ENCODE measurements around the gene TXK.

TXK gene

DNA sequence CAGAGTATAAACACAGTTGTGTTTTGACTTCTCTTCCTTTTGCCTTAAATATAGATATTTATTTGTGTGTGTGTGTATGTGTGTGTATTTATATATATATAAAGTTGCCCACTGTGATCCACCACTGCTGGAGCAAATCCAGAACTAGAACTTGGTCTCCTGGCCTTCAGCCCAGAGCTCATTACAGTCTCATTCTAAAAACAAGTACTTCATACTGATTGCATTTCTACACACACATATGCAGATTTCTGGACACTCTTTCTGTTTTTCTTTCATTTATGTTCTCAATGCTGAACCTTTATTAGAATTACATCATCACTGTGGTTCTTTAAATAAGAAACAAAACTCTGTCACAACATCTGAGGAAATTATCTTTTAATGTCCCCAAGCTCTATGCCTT lies 381 bp downstream of the TXK start:
- no peak for DNase-seq

DNA sequence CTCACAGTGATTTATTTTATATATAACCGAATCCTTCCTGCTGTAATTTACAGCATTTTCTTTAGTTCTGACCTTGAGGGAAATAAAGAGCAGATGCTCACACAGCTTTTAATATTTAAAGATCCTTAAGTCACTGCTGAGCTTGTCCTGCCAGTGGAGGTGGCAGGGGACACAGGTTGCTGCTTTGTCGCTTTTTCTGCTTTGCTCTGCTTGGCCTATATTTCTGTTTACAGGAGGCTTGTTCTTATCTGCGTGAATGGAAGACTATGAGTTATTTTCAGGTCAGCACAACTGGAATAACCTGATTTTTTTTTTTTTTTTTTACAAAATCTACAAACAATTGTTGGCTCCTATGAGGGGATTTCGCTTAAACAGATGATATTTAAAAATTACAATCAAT lies 2.3 kb downstream of the TXK start:
- DNase-seq, result no peak

DNA sequence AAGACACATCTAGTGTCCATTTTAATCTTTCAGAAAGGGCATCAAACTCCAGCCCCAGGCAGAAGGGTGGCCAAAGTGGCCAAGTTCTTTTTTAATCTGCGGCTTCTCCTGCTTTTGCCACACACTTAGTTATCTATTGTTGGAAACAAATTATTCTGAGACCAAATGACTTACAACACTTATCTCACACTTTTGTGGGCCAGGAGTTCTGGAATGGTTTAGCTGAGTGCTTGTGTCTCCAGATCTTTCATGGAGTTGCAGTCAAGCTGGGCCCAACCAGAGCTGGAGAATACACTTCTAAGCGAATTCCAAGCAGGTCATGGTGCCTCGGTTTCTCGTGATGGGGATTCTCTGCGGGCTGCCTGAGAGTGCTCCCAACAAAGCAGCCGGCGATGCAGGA lies 4.0 kb downstream of the TXK start:
- no peak for DNase-seq

DNA sequence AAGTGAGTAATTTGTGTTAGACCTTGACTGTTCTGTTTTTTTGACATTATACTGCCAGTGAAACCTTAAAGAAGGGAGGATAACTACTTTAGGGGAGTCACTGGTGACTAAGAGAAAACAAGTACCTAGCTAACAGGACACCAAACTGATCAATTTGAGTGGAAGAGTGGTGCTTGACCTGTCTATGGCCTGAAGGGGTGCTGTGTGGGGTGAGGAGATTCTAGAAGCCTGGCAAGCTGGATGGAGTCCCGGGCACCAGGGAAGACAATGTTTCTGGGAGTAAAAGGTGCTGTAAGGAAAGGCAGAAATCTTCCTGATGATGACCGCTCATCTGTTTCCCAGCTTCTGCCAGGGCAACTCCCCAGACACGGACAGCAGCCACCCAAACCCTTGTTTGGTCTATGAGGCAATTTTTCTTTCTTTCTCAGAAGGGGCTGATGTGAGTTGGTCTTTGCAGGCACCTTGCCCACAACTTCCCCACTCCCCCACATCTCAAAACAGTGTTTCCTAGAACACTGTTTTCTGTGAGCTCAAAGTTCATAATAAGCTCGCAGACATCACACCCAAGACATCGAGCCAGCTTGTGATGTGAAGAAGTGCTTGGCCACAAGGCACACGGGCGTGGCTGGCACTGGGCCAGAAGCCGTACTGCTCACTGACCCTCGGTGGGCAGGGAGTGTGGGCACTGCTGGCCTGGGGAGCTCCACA lies 4.6 kb downstream of the TXK start:
- DNase-seq, result peak; percentile 39 to 51

DNA sequence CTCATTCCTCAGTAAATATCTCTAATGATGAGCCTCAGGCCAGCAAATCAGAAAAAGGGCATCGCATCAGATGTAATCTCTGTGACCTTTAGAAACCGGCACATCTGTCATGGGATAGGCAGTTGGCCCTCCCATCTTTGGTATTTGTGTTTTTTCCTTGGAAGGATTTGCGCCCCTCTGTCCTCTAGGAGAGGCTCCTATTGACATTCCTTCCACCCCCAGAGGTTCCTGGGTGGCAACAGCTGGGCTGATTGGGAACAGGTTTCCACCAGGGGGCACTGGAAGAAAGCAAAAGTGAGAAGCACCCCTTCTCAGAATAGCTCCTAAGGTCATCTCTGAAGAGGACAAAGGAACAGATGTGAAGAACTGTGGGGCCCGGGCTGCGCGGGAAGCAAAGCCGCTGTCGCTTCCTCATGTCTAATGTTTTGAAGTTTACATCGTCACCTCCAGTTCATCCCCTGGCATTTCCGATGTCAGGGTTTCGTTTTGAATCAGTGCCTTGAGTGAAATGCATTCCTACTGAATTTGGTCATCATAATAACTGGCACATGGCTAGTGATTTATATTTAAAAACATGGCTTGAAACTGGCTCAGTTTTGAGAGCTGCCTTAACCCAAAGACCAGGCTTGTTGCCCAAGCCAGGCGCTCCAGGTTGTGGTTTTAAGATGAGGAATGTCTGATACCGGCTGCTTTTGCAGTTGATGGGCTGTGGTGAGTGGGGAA lies 6.2 kb downstream of the TXK start:
- peak; percentile 78 to 83 for DNase-seq

DNA sequence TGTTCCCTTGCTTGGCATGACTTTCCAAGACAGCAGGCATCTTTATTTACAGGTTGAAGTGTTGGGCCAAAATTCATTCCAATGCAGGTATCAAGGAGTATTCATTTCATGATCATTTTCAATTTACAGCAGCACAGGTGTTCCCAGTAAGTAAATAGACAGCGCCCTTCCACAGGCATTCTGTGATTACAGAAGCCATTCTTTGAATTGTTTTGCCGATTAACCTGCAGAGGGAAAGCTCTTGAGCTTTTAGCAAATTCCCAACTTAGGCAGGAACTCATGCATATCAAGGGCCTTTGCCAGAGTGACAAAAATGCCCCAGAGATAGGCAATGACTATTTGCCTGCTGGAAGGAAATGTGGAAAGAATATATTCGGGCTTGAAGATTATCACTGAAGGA lies 6.8 kb downstream of the TXK start:
- no peak for DNase-seq

DNA sequence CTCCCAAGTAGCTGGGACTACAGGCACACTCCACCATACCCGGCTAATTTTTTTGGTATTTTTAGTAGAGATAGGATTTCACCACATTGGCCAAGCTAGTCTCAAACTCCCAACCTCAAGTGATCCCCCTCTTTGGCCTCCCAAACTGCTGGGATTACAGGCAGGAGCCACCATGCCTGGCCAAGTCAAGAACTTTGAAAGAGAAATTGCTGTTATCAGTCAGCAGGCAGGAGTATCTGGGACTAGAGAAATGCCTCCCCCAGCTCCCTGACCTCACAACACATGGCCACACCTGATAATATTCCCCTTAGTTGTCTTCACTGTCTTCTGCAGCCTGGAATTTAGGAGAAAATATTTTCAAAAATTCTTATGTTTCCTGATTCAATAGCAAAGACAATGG lies 7.4 kb downstream of the TXK start:
- DNase-seq, result no peak

DNA sequence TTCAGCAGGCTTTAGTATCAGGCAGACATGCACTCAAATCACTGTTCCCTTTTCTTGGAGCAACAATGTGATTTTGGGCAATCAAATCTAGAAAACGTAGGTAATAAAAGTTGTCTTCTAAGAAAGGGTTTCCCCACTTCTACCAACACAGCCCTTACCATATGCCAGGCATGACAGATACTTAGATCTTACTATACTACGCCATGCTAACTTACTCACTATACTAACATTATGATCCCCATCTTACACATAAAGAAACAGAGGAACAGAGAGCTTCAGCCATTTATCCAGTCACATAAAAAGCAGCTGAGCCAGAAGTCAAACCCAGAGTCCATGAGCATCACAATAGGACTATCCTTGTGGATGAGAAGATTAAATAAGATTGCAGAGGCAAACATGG lies 9.2 kb downstream of the TXK start:
- DNase-seq, result no peak

DNA sequence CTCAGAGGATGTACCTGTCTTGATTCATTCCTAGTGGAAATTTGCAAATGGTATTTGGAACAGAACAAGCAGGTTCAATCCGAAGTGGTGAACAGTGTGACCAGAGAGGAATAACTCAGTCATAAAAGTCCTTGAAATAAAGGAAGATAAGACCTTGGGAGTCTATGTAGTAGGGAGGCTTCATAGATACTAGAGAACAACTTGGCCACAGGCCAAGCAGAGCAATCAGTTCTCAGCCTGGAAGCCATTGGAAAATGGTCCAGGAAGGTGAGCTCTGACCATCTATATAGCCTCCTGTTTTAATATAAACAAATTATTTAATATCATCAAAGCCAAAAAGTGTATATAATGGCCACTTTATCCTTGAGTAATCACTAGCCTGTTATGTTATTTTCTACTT lies 11.3 kb downstream of the TXK start:
- no peak for DNase-seq

DNA sequence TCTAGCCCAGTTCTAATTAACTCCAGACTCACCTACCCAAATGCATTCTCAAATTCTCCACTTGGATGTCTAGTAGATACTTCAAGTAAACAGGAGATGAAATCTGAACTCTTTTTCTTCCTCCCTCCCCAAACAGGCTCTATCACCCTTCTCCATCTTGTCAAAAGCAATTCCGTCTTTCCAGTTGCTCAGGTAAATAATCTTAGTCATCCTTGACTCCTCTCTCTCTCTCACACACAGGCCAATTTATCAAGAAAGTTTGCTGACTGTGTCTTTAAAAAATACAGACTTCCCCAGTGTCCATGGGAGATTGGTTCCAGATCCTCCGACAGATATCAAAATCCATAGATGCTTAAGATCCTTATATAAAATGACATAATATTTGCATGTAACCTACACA lies 12.9 kb downstream of the TXK start:
- DNase-seq, result no peak

DNA sequence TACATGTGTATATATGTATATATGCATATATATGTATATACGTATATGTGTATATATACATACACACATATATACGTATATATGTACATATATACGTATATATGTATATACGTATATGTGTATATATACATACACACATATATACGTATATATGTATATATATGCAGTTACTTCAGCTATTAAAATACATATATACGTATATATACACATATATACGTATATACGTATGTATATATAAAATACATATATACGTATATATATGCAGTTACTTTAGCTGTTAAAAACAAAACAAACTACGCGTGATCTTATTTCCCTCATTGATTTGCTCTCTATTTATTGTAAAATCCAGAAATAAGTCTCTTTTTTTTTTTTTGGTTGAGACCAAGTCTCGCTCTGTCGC lies 13.9 kb downstream of the TXK start:
- DNase-seq, result no peak

DNA sequence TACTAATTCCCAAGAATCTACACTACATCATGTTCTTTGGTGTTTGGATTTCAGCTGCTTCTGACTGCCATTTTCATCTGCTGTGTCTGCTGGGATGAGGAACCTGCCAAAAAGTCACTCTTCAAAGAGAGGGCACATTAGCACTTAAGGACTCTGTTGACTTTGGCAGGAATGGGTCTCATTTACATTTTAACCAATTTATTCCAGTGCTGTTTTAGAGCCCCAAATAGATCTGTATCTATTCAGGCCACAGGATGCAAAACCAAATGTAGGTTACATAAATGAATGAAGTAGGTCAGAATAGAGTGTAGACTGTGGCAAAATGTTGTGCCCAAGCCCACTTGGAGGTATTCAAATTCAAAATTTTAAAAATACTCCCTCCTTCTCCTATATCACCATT lies 14.4 kb downstream of the TXK start:
- no peak for DNase-seq

DNA sequence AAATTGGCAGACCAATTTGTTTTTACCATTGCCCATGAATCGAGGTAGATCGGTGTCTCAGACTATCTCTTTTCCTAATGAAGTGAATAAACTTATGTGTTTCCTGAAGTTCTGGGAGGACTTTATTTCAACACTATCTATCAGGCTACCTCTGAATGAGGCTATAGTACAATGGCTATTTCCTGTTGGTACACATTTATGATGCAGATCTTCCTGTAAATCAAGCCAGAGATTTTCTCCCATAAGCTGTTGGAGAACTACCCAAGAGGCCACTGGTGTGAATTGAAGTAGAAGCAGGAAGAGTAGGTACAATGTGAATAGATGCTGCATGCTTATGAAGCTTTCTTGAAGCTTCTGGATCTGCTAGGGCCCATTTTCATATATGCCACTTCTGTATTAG lies 16.0 kb downstream of the TXK start:
- no peak for DNase-seq

DNA sequence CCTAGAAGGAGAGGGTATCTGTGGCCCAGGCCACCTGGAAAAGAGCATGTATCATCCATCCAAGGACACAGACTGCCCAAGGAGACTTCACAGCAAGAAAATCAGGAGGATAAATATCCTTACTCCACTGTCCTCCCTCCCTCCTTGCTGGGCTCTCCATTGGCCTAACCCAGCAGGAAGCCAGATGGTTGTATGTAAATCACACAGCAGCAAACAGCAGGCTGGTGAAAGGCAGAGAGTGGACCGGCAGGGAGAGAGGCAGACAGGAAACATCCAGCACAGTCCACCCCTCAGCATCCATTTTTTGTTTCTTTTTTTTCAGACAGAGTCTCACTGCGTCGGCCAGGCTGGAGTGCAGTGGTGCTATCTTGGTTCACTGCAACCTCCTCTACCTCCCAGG lies 17.5 kb downstream of the TXK start:
- DNase-seq, result no peak

DNA sequence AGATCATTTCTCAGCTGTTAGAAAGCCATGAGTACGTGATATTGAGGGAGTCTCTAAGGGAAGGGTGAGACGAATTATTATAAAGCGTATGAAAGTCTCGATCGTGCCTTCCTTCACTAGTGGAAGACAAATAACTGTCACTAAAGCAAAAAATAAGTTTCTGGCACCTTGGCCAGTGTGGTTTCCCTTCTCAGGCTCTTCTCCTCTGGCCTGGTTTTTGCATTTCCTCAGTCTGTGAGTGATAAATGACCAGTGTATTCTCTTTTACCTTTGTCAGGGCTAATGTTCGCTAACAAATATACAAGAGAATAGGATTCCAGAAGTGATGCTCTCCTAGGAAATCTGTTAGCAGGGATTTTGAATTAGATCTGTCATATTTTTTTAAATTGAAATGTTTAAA lies 19.6 kb downstream of the TXK start:
- DNase-seq, result no peak

DNA sequence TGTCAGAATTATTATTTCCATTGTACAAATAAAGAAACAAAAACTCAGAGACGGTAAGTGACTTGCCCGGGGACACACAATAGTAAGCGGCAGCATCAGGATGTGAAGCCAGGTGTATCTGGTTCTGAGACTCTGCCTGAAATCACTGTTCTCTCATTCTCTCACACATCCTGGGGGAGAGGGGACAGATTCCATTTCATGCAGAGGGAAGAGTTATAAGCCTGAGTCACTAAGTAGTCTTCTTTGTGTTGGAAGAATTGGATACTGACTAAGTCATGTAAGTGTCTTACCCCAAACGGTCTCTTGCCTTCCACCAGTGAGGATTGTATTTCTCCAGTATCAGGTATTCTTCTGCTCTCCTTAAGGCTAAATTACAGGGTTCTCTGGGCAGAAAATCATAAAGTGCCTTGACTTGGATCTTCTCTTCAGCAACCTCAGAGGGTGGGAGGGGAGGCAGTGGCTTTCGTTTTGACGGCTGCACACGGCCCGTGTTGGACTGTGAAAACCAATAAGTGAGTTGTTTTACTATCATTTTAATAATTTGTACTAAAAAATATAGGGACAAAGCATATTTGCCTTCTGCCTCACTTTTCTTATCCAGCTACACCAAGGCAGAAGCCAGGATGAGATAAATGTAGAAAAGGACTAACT lies 21.9 kb downstream of the TXK start:
- no peak for DNase-seq

DNA sequence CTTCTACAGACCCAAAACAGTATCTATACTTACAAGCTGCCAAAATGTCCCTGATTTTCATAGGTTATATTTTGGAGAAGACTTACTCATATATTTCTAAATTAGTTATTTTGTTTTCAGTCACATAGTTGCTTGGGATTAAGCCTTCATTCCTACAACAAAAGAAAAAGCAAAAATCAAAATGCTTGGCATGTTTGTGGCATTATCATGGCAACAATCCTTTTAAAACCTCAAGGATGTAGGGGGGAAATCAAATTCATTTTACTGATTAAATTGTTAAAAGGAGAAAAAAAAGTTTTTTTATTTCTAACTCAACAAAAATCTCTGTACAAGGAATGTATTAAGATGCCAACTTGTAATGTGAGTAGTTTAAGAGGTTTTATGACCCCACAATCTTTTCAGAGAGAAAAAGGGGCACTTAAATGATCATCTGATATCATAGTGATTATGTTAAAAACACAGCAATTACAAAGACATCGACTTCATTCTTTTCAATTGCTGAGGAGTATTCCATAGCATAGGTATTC lies 23.5 kb downstream of the TXK start:
- no peak for DNase-seq

DNA sequence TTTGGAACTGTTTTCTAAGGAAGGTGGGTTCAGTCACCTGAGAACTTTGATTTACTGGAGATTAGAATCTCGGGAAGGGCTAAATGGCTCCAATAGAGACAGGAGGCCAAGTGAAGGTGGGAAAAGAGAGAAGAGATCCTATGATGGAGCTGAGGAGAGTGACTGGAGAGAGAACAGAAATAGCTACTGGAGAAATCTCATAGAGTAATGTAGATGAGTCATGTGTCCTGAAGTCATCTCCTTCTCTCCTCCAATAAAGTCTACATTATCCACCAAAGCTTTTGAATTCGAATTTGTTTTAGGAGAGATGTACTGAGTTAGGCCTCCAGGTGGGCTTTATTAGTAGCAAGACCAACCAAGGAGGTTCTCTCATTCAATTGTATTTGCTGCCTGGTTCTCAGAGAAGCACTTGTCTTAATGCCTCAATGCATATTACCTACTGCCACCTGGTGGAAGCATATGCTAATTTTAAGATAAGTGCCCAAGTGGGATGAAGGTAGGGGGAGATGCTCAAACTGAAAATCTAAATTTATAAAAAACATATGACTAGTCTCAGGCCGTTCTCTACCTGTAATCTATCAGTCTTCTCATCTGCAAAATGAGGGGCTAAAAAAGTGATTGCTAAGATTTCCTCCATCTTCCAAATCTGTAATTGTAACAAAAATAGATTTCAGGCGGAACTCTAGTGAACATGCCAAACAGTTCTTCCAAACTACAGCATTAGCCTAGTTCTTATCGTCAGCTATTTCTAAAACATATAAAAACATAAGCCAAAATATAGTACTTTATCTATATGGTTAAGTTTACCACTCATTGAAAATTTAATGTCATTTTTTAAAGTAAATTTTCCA lies 24.4 kb downstream of the TXK start:
- no peak for DNase-seq

DNA sequence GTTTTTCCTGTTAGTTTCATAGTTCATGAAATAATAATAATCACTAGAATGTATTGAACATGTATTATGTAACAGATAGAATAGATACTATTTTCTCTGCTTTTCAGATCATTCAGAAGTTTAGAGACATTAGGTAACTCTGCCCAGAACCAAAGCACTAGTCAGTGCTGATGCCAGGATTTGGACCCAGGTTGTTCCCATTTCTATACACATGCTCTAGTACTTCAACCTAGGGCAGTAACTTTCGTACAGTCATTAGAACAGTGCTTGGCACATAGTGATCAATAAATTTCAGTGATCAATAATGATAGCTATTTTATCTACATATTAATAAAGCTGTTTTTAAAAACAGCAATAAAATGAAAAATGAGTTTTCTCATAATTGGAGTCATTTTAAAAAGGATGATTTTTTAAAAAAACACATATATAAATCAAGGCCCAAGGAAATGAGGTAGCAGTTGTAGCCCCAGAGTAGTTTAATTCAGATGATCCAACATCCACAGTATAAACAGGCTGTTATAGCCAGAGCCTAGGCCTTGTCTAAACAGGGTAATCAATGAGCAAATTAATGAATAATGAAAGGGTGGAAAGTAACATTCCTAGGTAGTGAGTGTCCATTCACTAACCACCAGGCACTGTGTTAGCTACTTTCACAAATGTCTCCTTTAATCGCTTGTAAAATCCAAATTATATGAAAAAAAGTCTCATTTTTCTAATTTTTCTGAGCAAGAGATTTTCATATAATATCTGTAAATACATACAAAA lies 25.6 kb downstream of the TXK start:
- DNase-seq, result no peak

DNA sequence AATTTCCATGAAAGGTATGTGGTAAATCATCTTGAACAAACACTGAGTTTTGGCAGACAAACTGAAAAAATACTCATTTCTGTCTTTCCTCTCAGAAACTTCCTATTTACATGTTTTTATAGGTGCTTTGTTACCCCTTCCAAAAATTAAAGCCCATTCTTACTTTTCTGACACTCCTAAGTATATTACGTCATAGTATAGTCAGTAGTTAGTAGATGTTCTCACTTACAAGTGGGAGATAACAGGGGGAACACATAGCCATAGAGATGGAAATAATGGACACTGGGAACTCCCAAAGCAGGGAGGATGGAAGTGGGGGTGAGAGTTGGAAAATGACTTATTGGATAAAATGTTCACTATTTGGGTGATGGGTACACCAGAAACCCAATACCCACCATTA lies 28.8 kb downstream of the TXK start:
- no peak for DNase-seq

DNA sequence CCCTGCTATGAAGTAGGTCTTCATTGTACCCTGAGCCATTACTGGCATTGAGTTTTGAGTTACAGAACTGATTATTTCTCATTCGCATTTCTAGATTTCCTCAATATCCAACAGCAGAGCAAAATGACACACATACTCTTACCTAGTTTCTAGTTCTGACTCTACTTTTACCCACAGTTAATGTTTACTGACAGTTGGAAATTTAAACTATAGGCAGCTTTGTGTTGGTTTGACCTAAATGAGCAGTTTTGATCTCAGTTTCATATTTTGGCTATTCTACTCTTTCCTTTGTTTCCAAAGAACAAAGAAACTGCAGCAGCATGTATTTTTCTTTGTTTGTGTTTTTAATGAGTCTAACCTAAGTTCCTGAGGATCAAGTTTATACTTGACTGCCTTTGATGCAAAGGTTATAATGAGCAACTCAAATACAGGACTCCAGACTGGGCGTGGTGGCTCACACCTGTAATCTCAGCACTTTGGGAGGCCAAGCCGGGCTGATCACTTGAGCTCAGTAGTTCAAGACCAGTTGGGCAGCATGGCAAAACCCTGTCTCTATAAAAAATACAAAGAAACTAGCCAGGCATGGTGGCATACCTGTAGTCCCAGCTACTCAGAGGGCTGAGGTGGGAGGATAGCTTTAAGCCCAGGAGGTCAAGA lies 30.4 kb downstream of the TXK start:
- DNase-seq, result peak in 1 of 2 experiments; percentile 25

DNA sequence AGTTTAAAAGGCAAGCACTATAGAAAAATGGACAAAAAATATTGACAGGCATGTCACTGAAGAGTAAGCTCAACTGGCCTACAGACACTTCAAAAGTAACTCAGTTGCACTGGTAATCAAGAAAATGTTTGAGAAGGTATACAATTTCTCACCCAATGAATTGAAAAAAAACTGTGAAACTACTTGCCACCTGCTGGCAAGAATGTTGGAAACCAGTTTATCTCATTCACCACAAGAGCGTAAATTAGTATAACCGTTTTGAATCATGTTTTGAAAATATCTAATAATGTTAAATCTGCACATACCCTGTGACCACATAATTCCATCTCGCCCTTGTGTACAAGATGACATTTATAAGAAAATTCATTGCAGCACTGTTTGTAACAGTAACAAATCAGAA lies 31.7 kb downstream of the TXK start:
- DNase-seq, result no peak

Measured in activated CD4-positive, alpha-beta T cell treated with anti-CD3 and anti-CD28 coated beads, Interleukin-2, amount 50 U/mL, for 48 hours (primary cell).